HepG2 (cell line): ENCODE data around the gene ZNF101. TPM values are rescaled to one million over a fixed set of nuclear protein-coding genes. Genes with fewer than 3 reads are reported as not detected.

Experiments
- ATAC-seq: fragments of 200-7000 bp; cut with Tn5 transposase; 3 replicates; pipeline ENCODE4 v1.9.1; 2020; ENCODE audit warnings: mild to moderate bottlenecking, moderate library complexity
- BruUV-seq: library from RNA; stranded (reverse); fragments of 400-500 nt; replicated peaks from 2 replicates; lab custom pipeline; 2021; lab: Mats Ljungman, UMichigan
- CTCF ChIA-PET: fragments of 300-600 bp; formaldehyde crosslinking; extraction: SDS; loops from one replicate; lab custom pipeline; 2021; ENCODE audit warnings: low total read pairs, inconsistent platforms, low intra/inter-chr PET ratio; lab: Yijun Ruan, JAX
- POLR2A ChIA-PET: fragments of 350-600 bp; sonication (Branson Sonifier 250); formaldehyde crosslinking; loops from one replicate; lab custom pipeline; 2020; ENCODE audit warnings: antibody characterized with exemption, inconsistent platforms; lab: Yijun Ruan, JAX
- DNase-seq: peaks from one replicate; pipeline ENCODE4 v3.0.0-alpha.2; 2015; ENCODE audit warnings: low spot score
- FAIRE-seq: peaks from 3 replicates; lab custom pipeline; 2011; peaks lifted over from hg19 to GRCh38; lab: Jason Lieb, UNC
- H2AFZ ChIP-seq: one replicate; pipeline ENCODE4 v1.6.1; 2011; ENCODE audit warnings: low read length, inconsistent platforms
- H3K27ac ChIP-seq: fragments of 300-600 bp; 3 replicates; pipeline ENCODE4 v1.8.0; 2011; ENCODE audit warnings: mixed run types, mild to moderate bottlenecking, mixed read lengths, low read length, inconsistent platforms; ENCODE audit not compliant: insufficient read depth; ENCODE audit errors: extremely low read length
- H3K27me3 ChIP-seq, 2 experiments: fragments of 200-600 bp in 1 of 2; 2 replicates in 1 of 2; 3 replicates in 1 of 2; pipeline versions ENCODE4 v1.6.0 to v1.8.0; 2011; ENCODE audit warnings: low read length in 2 of 2, mild to moderate bottlenecking in 2 of 2, moderate library complexity in 2 of 2, inconsistent platforms in 1 of 2; ENCODE audit not compliant: insufficient read depth in 2 of 2, control insufficient read depth in 1 of 2
- H3K36me3 ChIP-seq, 2 experiments: fragments of 200-600 bp in 1 of 2; replicated peaks in 1 of 2; 2 replicates in 1 of 2; 3 replicates in 1 of 2; pipeline versions ENCODE4 v1.5.1 to v1.8.0; 2011; ENCODE audit warnings: low read length in 2 of 2, inconsistent platforms in 1 of 2; ENCODE audit not compliant: insufficient read depth in 2 of 2, control insufficient read depth in 1 of 2
- H3K4me1 ChIP-seq: 2 replicates; pipeline ENCODE4 v1.5.1; 2012; ENCODE audit warnings: low read length, inconsistent platforms; ENCODE audit not compliant: insufficient read depth
- H3K4me2 ChIP-seq: 2 replicates; pipeline ENCODE4 v1.6.0; 2011; ENCODE audit warnings: low read depth, low read length, inconsistent platforms
- H3K4me3 ChIP-seq, 3 experiments: fragments of 200-600 bp in 1 of 3; sonication (generic), shearing (Covaris generic) in 1 of 3; replicated peaks in 1 of 3; 2 replicates each; pipeline ENCODE4 v1.5.1; 2011 to 2016; ENCODE audit warnings: low read length in 3 of 3, inconsistent platforms in 2 of 3, low read depth in 2 of 3, mild to moderate bottlenecking in 2 of 3, control low read depth in 1 of 3, mixed read lengths in 1 of 3; ENCODE audit not compliant: insufficient read depth in 1 of 3
- H3K79me2 ChIP-seq: one replicate; pipeline ENCODE4 v1.6.1; 2011; ENCODE audit warnings: low read length, inconsistent platforms; ENCODE audit not compliant: insufficient read depth
- H3K9ac ChIP-seq: 2 replicates; pipeline ENCODE4 v1.6.0; 2011; ENCODE audit warnings: mild to moderate bottlenecking, low read depth, low read length, inconsistent platforms; ENCODE audit not compliant: insufficient read depth
- H3K9me3 ChIP-seq: 2 replicates; pipeline ENCODE4 v1.5.1; 2012; ENCODE audit warnings: mild to moderate bottlenecking, low read length
- H4K20me1 ChIP-seq: 2 replicates; pipeline ENCODE4 v1.6.0; 2011; ENCODE audit warnings: inconsistent platforms, mild to moderate bottlenecking, low read length, moderate library complexity; ENCODE audit not compliant: insufficient read depth
- DR1 ChIP-seq: sonication (generic); formaldehyde crosslinking; IDR thresholded peaks from 2 replicates; pipeline ENCODE4 v1.8.0; 2021; ENCODE audit warnings: mild to moderate bottlenecking, missing genetic modification reagents, inconsistent platforms
- FOXK1 ChIP-seq: sonication (generic); formaldehyde crosslinking; IDR thresholded peaks from 2 replicates; pipeline ENCODE4 v1.4.0; 2020; ENCODE audit warnings: low read depth, missing genetic modification reagents, borderline replicate concordance
- HNRNPH1 ChIP-seq: fragments of 200-400 bp; formaldehyde crosslinking; optimal IDR thresholded peaks from 2 replicates; pipeline ENCODE3; 2017; ENCODE audit warnings: mild to moderate bottlenecking, low read depth, low read length
- IRX3 ChIP-seq: sonication (generic); formaldehyde crosslinking; IDR thresholded peaks from 2 replicates; pipeline ENCODE4 v1.8.1; 2023; ENCODE audit warnings: mild to moderate bottlenecking, low read depth, missing genetic modification reagents, borderline replicate concordance
- MAZ ChIP-seq, 2 experiments: sonication (generic) in 1 of 2; formaldehyde crosslinking in 1 of 2; IDR thresholded peaks; 2 replicates each; pipeline versions ENCODE4 v1.5.0 to v1.6.1; 2012 to 2020; ENCODE audit warnings: low read depth in 2 of 2, mild to moderate bottlenecking in 2 of 2, borderline replicate concordance in 1 of 2, improper control_type of control experiment in 1 of 2, low read length in 1 of 2, missing genetic modification reagents in 1 of 2, moderate library complexity in 1 of 2
- MYNN ChIP-seq: sonication (generic); formaldehyde crosslinking; IDR thresholded peaks from 2 replicates; pipeline ENCODE4 v1.4.0; 2020; ENCODE audit warnings: mild to moderate bottlenecking, low read depth, missing genetic modification reagents
- SSRP1 ChIP-seq: IDR thresholded peaks from 2 replicates; pipeline ENCODE4 v1.6.1; 2016; ENCODE audit warnings: control low read depth
- ZNF292 ChIP-seq: sonication (generic); formaldehyde crosslinking; IDR thresholded peaks from 2 replicates; pipeline ENCODE4 v1.8.1; 2022; ENCODE audit warnings: mild to moderate bottlenecking, low read depth, missing genetic modification reagents, borderline replicate concordance
- ZNF589 ChIP-seq: sonication (generic); formaldehyde crosslinking; conservative IDR thresholded peaks from 2 replicates; pipeline ENCODE4 v1.8.0; 2022; ENCODE audit warnings: mild to moderate bottlenecking, moderate library complexity, missing genetic modification reagents
- ZNF709 ChIP-seq: sonication (generic); formaldehyde crosslinking; IDR thresholded peaks from 2 replicates; pipeline ENCODE4 v1.5.0; 2020; ENCODE audit warnings: mild to moderate bottlenecking, missing genetic modification reagents
- ZSCAN21 ChIP-seq: sonication (generic); formaldehyde crosslinking; IDR thresholded peaks from 2 replicates; pipeline ENCODE4 v1.8.0; 2022; ENCODE audit warnings: mild to moderate bottlenecking, missing genetic modification reagents, moderate library complexity, borderline replicate concordance
- WGBS: methylation state at CpG from one replicate; pipeline ENCODE4 v1.1.6; 2017; ENCODE audit warnings: low lambda C conversion rate; 5-methylcytosine and 5-hydroxymethylcytosine counted together
- in situ Hi-C: cut with HindIII; loops from 2 replicates; pipeline ENCODE4 v1.10.0; 2017; ENCODE audit warnings: low pct_unique_long_range_greater_than_20kb; ENCODE audit not compliant: extremely low pct_ligation_motif_present
- intact Hi-C: fragments of 100-400 bp; cut with micrococcal nuclease; formaldehyde crosslinking; loops from one replicate; pipeline ENCODE4 v1.10.0; 2022; ENCODE audit not compliant: unreplicated experiment
- polyA plus RNA-seq, 8 experiments: library from polyadenylated mRNA; depleted of rRNA in 3 of 8; stranded (reverse) in 7 of 8; unstranded in 1 of 8; fragments of >200 nt; fragmentation: Illumina TruSeq in 4 of 8; extraction: Trizol in 4 of 8; gene quantifications; 2 replicates each; pipeline versions ENCODE4 v1.2.1 to v1.2.3, GENCODE V29; 2011 to 2016; ENCODE audit warnings: low read depth in 4 of 8, missing spikeins in 1 of 8, mixed read lengths in 1 of 8; ENCODE audit not compliant: insufficient read depth in 1 of 8
- total RNA-seq, 5 experiments: library from RNA; depleted of rRNA; stranded (reverse); fragments of >200 nt; fragmentation: Illumina TruSeq; extraction: Trizol; gene quantifications; 2 replicates each; pipeline ENCODE4 v1.2.3, GENCODE V29; 2016; ENCODE audit warnings: low read depth in 1 of 5
- TF ChIP-seq, protein P1 (sequence below): sonication (generic); formaldehyde crosslinking; IDR thresholded peaks from 2 replicates; pipeline ENCODE4 v1.4.0; 2020; ENCODE audit warnings: missing genetic modification reagents, borderline replicate concordance
- TF ChIP-seq, protein P2 (sequence below): sonication (generic); formaldehyde crosslinking; conservative IDR thresholded peaks from 2 replicates; pipeline ENCODE4 v1.4.0; 2020; ENCODE audit warnings: mild to moderate bottlenecking, missing genetic modification reagents, moderate library complexity

The ZNF101 gene
- total and polyA plus RNA-seq, 2 of the 13 experiments (the other 11 are each of a cell fraction or from before 2014, with no cell fraction given) = 12.9 to 28.9 TPM

DNA sequence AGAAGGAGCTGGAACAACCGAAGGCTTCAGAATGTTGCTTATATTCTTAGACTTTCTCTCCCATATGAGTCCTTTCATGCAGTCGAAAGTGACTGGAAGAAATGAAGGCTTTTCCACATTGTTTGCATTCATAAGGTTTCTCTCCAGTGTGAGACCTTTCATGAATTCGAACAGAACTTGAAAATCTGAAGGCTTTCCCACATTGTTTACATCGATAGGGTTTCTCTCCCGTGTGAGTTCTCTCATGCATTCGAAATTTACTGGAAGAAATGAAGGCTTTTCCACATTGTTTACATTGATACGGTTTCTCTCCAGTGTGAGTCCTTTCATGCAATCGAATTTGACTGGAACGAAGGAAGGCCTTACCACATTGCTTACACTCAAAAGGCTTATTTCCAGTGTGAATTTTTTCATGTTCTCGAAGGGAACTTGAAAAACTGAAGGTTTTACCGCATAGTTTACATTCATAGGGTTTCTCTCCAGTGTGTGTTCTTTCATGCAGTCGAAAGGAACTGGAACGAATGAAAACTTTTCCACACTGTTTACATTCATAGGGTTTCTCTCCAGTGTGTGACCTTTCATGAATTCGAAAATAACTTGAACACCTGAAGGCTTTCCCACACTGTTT, 42.8 kb downstream of the ZNF101 start:
- ChIA-PET CTCF (no interaction called here), POLR2A (no interaction called here)
- H3K27ac ChIP-seq = no peak overlapping the region
- no peak overlapping the region for H3K4me3 ChIP-seq
- ATAC-seq (no peak), FAIRE-seq (no peak), DNase-seq (no peak)
- H3K36me3 ChIP-seq = peaks cover 12 to 38% of the 10 kb centered on the region in 2 experiments
- TF ChIP-seq, protein P1, sequence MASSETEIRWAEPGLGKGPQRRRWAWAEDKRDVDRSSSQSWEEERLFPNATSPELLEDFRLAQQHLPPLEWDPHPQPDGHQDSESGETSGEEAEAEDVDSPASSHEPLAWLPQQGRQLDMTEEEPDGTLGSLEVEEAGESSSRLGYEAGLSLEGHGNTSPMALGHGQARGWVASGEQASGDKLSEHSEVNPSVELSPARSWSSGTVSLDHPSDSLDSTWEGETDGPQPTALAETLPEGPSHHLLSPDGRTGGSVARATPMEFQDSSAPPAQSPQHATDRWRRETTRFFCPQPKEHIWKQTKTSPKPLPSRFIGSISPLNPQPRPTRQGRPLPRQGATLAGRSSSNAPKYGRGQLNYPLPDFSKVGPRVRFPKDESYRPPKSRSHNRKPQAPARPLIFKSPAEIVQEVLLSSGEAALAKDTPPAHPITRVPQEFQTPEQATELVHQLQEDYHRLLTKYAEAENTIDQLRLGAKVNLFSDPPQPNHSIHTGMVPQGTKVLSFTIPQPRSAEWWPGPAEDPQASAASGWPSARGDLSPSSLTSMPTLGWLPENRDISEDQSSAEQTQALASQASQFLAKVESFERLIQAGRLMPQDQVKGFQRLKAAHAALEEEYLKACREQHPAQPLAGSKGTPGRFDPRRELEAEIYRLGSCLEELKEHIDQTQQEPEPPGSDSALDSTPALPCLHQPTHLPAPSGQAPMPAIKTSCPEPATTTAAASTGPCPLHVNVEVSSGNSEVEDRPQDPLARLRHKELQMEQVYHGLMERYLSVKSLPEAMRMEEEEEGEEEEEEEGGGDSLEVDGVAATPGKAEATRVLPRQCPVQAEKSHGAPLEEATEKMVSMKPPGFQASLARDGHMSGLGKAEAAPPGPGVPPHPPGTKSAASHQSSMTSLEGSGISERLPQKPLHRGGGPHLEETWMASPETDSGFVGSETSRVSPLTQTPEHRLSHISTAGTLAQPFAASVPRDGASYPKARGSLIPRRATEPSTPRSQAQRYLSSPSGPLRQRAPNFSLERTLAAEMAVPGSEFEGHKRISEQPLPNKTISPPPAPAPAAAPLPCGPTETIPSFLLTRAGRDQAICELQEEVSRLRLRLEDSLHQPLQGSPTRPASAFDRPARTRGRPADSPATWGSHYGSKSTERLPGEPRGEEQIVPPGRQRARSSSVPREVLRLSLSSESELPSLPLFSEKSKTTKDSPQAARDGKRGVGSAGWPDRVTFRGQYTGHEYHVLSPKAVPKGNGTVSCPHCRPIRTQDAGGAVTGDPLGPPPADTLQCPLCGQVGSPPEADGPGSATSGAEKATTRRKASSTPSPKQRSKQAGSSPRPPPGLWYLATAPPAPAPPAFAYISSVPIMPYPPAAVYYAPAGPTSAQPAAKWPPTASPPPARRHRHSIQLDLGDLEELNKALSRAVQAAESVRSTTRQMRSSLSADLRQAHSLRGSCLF = no peak
- TF ChIP-seq, protein P2, sequence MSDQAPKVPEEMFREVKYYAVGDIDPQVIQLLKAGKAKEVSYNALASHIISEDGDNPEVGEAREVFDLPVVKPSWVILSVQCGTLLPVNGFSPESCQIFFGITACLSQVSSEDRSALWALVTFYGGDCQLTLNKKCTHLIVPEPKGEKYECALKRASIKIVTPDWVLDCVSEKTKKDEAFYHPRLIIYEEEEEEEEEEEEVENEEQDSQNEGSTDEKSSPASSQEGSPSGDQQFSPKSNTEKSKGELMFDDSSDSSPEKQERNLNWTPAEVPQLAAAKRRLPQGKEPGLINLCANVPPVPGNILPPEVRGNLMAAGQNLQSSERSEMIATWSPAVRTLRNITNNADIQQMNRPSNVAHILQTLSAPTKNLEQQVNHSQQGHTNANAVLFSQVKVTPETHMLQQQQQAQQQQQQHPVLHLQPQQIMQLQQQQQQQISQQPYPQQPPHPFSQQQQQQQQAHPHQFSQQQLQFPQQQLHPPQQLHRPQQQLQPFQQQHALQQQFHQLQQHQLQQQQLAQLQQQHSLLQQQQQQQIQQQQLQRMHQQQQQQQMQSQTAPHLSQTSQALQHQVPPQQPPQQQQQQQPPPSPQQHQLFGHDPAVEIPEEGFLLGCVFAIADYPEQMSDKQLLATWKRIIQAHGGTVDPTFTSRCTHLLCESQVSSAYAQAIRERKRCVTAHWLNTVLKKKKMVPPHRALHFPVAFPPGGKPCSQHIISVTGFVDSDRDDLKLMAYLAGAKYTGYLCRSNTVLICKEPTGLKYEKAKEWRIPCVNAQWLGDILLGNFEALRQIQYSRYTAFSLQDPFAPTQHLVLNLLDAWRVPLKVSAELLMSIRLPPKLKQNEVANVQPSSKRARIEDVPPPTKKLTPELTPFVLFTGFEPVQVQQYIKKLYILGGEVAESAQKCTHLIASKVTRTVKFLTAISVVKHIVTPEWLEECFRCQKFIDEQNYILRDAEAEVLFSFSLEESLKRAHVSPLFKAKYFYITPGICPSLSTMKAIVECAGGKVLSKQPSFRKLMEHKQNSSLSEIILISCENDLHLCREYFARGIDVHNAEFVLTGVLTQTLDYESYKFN (CRISPR knock-in tag) = no peak
- no peak for TF ChIP-seq MAZ (IDR thresholded peaks at IDR 0.05; ENCODE audit: borderline replicate concordance, low read depth, low read length)
- TF ChIP-seq MAZ (CRISPR knock-in tag; IDR thresholded peaks at IDR 0.05; ENCODE audit: low read depth) = no peak
- TF ChIP-seq IRX3 (CRISPR knock-in tag) = no peak
- no peak for TF ChIP-seq ZNF292
- TF ChIP-seq ZNF589 (CRISPR knock-in tag) = no peak
- no peak for TF ChIP-seq ZSCAN21
- no peak for TF ChIP-seq ZNF709 (CRISPR knock-in tag)
- no peak for TF ChIP-seq HNRNPH1
- no peak for TF ChIP-seq DR1 (CRISPR knock-in tag)
- TF ChIP-seq SSRP1 (CRISPR knock-in tag) = no peak
- TF ChIP-seq FOXK1 (CRISPR knock-in tag) = no peak
- TF ChIP-seq MYNN (CRISPR knock-in tag) = no peak
- no TSS peak for BruUV-seq
- in situ Hi-C loops (no loop called here), intact Hi-C loops (no loop called here)
- H2AFZ ChIP-seq = no peak overlapping the region
- WGBS = 96% methylated on average over 14 of the region's 14 CpGs
- H3K4me2 ChIP-seq = no peak overlapping the region
- H3K4me1 ChIP-seq = no peaks in the 10 kb centered on the region
- H4K20me1 ChIP-seq = no peaks in the 10 kb centered on the region
- peaks cover 98% of the 10 kb centered on the region for H3K9me3 ChIP-seq
- no peaks in the 10 kb centered on the region for H3K27me3 ChIP-seq
- no peak overlapping the region for H3K9ac ChIP-seq
- no peaks in the 10 kb centered on the region for H3K79me2 ChIP-seq
